Cardiac muscle cell (in vitro differentiated cells and primary cell): ENCODE measurements around the gene ID4. TPM values are rescaled to one million over a fixed set of nuclear protein-coding genes. Genes with fewer than 3 reads are reported as not detected.

Experiments
- DNase-seq, 2 donors: peaks; one replicate each; pipeline versions ENCODE4 v3.0.0 to v3.0.0-alpha.2; 2010 to 2017; ENCODE audit warnings: low read depth in 1 of 2, low spot score in 1 of 2
- H3K27ac ChIP-seq: fragments of 200-600 bp; sonication (generic); 2 replicates; pipeline ENCODE4 v1.5.1; 2016
- H3K27me3 ChIP-seq: fragments of 200-600 bp; sonication (generic); 2 replicates; pipeline ENCODE4 v1.6.0; 2016; ENCODE audit warnings: control low read depth
- H3K36me3 ChIP-seq: fragments of 200-600 bp; sonication (generic); 2 replicates; pipeline ENCODE4 v1.5.1; 2016; ENCODE audit warnings: control low read depth
- H3K4me1 ChIP-seq: fragments of 200-600 bp; sonication (generic); 2 replicates; pipeline ENCODE4 v1.8.1; 2017; ENCODE audit warnings: low read depth, mild to moderate bottlenecking, mixed run types
- H3K4me3 ChIP-seq: fragments of 200-600 bp; sonication (generic); 2 replicates; pipeline ENCODE4 v1.5.1; 2016; ENCODE audit warnings: mild to moderate bottlenecking
- H3K9me3 ChIP-seq: fragments of 200-600 bp; sonication (generic); 2 replicates; pipeline ENCODE4 v1.5.1; 2017; ENCODE audit warnings: low read depth, mild to moderate bottlenecking, control low read depth
- polyA plus RNA-seq: library from polyadenylated mRNA; unstranded; fragments of >200 nt; fragmentation: Nextera tagmentation; extraction: Ambion mirVana; gene quantifications from 2 replicates; pipeline ENCODE4 v1.2.1, GENCODE V29; 2016
- total RNA-seq: library from RNA; depleted of rRNA; stranded (reverse); fragments of >200 nt; gene quantifications from 2 replicates; pipeline ENCODE4 v1.2.3, GENCODE V29; 2016
- TF ChIP-seq, protein P1 (sequence below): IDR thresholded peaks from 2 replicates; pipeline ENCODE4 v1.5.1; 2012; ENCODE audit warnings: low read depth, mild to moderate bottlenecking, low read length

ID4 gene
- total and polyA plus RNA-seq, 2 experiments from 2014 or later: 196 to 349 TPM

DNA sequence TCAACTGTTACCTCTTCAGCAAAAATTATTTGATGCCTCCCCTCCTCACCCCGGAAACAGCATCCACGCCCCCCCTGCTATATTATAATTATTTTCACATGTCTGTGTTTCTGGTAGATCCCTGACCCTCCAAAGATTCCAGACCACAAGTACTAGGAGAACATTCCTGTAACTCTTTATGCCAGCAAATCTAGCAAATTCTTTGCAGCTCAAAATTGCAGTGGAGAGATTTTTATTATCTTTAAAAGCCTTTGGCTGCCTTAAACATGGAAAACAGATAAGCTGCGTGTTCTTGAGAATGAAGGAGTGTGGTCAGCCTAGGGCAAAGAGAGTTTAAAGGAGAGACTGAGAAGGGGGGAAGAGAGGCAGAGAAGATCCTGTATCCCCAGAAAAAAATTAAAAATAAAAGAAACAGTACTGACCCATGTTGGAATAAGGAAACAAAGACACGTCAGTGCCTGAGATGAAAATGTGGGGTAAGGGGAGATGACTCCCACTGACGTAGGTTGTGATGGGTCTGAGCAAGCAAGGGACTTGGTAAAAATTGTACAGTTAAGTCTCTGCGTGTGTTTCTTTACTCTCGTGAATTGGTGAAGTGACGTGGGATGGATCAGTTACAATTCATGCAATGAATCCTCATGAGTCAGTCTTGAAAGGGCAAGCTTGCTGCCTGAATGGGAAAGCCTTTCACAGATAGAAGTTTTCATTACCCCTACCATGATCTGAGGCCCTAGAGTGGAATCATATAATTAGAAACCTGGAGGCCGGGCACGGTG, 8.3 kb downstream of the ID4 start:
- peak in 1 of 2 donors; percentile 72 for DNase-seq
- Histone ChIP-seq H3K27ac (peak overlapping the region; percentile 50), H3K4me1 (peaks cover 60% of the 10 kb centered on the region), H3K27me3 (no peaks in the 10 kb centered on the region), H3K4me3 (no peak overlapping the region), H3K36me3 (peaks cover 3% of the 10 kb centered on the region), H3K9me3 (no peaks in the 10 kb centered on the region)
- TF ChIP-seq, protein P1, sequence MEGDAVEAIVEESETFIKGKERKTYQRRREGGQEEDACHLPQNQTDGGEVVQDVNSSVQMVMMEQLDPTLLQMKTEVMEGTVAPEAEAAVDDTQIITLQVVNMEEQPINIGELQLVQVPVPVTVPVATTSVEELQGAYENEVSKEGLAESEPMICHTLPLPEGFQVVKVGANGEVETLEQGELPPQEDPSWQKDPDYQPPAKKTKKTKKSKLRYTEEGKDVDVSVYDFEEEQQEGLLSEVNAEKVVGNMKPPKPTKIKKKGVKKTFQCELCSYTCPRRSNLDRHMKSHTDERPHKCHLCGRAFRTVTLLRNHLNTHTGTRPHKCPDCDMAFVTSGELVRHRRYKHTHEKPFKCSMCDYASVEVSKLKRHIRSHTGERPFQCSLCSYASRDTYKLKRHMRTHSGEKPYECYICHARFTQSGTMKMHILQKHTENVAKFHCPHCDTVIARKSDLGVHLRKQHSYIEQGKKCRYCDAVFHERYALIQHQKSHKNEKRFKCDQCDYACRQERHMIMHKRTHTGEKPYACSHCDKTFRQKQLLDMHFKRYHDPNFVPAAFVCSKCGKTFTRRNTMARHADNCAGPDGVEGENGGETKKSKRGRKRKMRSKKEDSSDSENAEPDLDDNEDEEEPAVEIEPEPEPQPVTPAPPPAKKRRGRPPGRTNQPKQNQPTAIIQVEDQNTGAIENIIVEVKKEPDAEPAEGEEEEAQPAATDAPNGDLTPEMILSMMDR: no peak

DNA sequence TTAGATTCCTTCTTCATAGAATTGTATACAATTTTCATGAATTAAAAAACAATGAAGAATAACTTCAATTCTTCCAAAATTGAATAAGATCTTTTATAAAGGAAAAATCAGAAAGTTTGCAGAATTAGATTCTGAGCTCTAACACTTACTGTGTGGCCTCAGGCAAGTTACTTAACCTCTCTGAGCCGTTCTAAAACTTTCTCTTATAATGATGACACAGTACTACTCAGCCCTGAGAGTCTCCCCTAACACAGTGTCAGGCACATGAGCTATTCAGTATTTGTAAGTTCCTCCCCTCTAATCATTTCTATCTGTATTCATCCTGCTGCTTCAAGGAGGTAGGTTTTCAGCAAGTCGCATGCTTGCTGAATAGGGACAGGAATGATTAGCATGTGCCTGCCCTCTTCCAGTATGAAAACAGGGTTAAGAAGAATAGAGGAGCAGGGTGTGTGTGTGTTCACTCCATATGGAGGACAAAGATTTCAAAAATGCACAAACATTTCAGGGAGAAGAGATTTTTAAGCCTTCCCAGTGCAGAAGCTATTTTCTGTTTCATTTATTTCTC, 11.4 kb downstream of the ID4 start:
- no peak overlapping the region for H3K4me3 ChIP-seq
- H3K4me1 ChIP-seq: peaks cover 44% of the 10 kb centered on the region
- TF ChIP-seq, protein P1: no peak

DNA sequence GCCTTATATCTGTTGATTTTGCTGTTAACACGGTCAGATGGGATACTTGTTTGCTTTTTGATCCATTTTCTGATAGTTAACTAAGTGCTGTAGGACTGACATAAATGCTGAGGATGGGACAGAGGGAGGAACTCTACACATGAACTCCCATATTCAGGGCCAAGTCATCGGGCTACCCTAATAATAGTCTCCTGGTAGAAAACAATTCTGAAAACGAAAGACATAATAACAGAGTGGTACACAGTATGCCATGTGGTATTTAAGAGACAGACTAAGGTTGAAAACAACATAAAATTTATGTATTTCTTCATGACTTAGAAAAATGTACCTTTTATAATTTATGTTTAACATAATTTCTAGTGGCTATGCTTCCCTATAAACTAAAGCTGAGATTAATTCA, 12.0 kb downstream of the ID4 start:
- Histone ChIP-seq H3K4me1 (peaks cover 37% of the 10 kb centered on the region), H3K4me3 (no peak overlapping the region), H3K27me3 (no peaks in the 10 kb centered on the region), H3K9me3 (no peaks in the 10 kb centered on the region), H3K36me3 (no peaks in the 10 kb centered on the region), H3K27ac (no peak overlapping the region)
- TF ChIP-seq, protein P1: no peak
- no peak for DNase-seq

More for the DNA sequence above, 11.4 kb downstream of the ID4 start:
- Histone ChIP-seq H3K36me3 (no peaks in the 10 kb centered on the region), H3K27me3 (no peaks in the 10 kb centered on the region), H3K27ac (no peak overlapping the region), H3K9me3 (no peaks in the 10 kb centered on the region)
- no peak for DNase-seq

DNA sequence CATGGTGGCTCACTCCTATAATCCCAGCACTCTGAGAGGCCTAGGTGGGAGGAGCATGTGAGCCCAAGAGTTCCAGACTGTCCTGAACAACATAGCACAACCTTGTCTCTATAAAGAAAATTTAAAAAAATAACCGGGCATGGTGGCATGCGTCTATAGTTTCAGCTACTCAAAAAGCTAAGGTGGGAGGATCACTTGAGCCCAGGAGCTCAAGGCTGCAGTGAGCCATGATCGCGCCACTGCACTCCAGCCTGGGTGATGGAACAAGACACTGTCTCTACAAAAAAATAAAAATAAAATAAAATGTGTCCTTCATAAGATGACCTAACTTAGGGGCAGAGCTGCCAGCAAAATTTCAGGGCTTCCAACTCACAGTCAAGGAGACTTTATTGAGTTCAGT, 12.6 kb downstream of the ID4 start:
- Histone ChIP-seq H3K27ac (peak overlapping the region; percentile 85), H3K9me3 (no peaks in the 10 kb centered on the region), H3K4me1 (peaks cover 32% of the 10 kb centered on the region), H3K27me3 (no peaks in the 10 kb centered on the region), H3K36me3 (no peaks in the 10 kb centered on the region), H3K4me3 (no peak overlapping the region)
- TF ChIP-seq, protein P1: no peak
- DNase-seq: no peak

DNA sequence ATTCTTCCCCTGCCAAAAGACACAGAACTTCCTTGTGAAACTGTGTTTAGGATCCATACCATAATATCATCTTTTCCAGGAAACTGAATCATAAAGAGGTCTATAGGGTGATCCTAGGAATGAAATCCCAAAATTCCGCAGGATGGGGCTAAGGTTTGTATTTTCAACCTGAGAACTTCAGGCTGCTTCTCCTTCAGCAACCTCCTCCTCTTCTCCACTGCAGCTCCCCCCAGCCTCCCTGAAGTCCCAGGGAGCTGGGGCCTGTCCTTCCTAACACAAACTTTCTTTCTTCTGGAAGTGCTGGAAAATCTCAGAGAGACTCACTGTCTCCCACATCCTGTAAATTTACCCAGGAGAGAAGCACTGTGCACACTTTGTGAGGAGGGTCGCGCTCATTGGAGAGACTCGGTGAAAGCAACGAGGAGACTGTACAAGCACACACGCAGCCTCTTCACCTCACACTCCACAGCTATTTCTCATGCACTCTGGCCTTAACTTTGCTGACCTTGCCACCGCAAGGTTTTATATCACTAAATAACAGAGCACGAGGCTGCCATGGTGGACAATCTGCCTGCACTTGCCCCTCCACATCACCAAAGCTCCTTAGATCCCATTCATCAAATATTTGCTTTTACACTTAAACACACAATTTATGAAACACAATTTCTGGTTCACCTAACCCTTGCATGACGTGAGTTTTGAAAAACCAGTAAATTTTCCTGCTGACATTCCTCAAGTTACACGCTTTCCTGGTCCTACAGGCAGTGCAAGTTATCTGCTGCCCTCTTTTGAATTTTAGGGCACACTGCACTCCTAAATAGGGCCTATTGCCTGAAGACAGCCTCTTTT, 14.3 kb downstream of the ID4 start:
- Histone ChIP-seq H3K4me1 (peaks cover 23% of the 10 kb centered on the region), H3K27ac (peak overlapping the region; percentile 85), H3K4me3 (no peak overlapping the region), H3K36me3 (no peaks in the 10 kb centered on the region), H3K9me3 (no peaks in the 10 kb centered on the region), H3K27me3 (no peaks in the 10 kb centered on the region)
- DNase-seq: peak; percentile 81 to 88
- TF ChIP-seq, protein P1: peak; percentile 97
